ENCODE measurements around the gene ACTR5. TPM values are rescaled to one million over a fixed set of nuclear protein-coding genes. Genes with fewer than 3 reads are reported as not detected.

Gene ACTR5
- 4.3 and 5.1 TPM in 2 replicates for total RNA-seq

DNA sequence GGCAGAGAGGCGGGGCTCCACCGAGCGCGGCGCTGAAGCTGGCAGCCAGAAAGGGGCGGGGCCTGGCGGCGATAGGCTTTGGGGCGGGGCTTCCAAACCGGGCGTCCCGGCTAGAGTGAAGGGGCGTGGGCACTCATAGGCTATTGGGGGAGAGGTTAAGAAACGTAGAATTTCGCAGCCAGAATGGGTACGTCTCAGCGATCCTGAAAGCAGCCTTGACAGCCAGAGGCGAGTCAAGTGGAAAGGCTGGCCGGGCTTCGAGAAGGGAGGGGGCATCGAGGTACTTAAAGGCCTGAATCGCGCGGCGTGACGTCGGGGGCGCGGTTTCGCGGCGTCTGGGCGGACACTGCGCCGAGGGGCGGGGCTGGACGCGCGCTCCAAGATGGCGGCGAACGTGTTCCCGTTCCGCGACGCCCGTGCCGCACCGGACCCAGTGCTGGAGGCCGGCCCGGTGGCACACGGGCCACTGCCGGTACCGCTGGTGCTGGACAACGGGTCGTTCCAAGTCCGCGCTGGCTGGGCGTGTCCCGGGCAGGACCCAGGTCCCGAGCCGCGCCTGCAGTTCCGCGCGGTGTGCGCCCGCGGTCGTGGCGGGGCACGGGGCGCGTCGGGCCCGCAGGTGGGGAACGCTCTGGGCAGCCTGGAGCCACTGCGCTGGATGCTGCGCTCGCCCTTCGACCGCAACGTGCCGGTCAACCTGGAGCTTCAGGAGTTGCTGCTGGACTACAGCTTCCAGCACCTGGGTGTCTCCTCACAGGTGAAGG lies at the start of gene ACTR5:
ACTR5 (plus strand) TSS at position 364 of the 764 bp plus-strand sequence; CDS start at position 383, 19 bp downstream.

DNA sequence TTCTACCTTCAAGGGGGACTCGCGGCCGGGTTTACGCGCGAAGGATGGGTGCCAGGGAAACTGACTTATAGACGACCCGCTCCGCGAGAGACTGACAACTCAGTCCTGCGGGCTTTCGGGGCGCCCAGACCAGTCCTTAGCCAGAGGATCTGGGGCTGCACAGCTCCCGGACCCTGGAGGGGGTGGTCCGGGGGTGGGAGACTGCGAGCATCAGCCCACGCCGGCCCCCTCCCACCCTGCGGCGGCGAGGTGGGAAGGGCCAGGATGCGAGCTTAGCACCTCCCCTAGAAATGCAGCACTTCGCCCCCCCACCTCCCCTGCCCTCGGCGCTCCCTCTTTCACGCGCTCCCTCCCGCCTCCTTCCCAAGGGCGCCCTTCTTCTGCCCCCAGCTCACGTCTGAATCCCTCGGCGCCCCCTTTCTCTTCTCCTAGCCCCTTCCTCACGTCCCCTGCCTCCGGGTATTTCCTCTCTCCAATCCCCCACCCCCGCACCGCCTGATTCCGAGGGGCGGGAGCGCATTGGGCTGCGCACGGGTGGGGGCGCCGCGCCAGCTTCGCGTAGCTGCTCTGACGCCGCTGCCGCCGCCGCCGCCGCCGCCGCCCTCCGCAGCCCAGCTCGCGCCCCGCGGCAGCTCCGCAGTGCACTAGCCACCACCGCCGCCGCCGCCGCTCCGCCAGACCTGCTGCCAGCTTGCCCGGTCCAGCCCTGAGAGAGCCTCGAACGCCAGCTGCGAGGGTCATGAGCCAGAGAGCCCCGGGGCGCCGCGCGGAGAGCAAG lies 24.2 kb upstream of the ACTR5 start, which contains the start of gene SLC32A1:
SLC32A1 (plus strand) TSS at position 639 of the 778 bp plus-strand sequence. CDS start 239 bp downstream, outside the sequence.

GRCh38 chr20:38805502-38805957 lies 57.3 kb downstream of the ACTR5 start, which contains the start of gene PPP1R16B:
Gene PPP1R16B, plus strand, starts transcription at chr20:38805697. Its CDS starts 30,229 bp downstream, at chr20:38835926.

Small RNA genes within 50 kb of the gene (small RNA-seq; reads per million reads assigned to genes)
- not detected for gene RF00017

Other genes with a start within 250 kb of the ACTR5 start
- not detected in 2 replicates for gene ADIG, start 167.3 kb upstream of the ACTR5 start, total RNA-seq
- gene ARHGAP40, start 146.7 kb upstream of the ACTR5 start, total RNA-seq: not detected in 2 replicates
- not detected in 2 replicates for gene SLC32A1, start 24.0 kb upstream of the ACTR5 start, total RNA-seq
- 0.22 TPM in 1 of 2 replicates, not detected in the other for gene PPP1R16B, start 57.2 kb downstream of the ACTR5 start, total RNA-seq
- gene FAM83D, start 178.0 kb downstream of the ACTR5 start, total RNA-seq: 12.8 and 14.5 TPM in 2 replicates
- gene DHX35, start 213.9 kb downstream of the ACTR5 start, total RNA-seq: 8.0 and 10.8 TPM in 2 replicates

Data from articular chondrocyte of knee joint (primary cell).